GM21381 (cell line): ENCODE data around the gene UNC13D.
"Not testable (repeated sequence)": the region's sequence is repeated elsewhere in the genome, so short reads cannot be mapped to it uniquely, and the experiment has no call there.

Experiments used
- ATAC-seq: cut with Tn5 transposase; IDR thresholded peaks from one replicate; pipeline ENCODE4 v1.9.1; 2021; ENCODE audit warnings: mild to moderate bottlenecking, moderate library complexity; ENCODE audit not compliant: unreplicated experiment

UNC13D gene

GRCh38 chr17:75807861-75808260, 36.3 kb downstream of the UNC13D start:
- ATAC-seq, result no peak

GRCh38 chr17:75806822-75807500, 37.2 kb downstream of the UNC13D start:
- ATAC-seq, result no peak

GRCh38 chr17:75803883-75804282, 40.3 kb downstream of the UNC13D start:
- ATAC-seq, result no peak

DNA sequence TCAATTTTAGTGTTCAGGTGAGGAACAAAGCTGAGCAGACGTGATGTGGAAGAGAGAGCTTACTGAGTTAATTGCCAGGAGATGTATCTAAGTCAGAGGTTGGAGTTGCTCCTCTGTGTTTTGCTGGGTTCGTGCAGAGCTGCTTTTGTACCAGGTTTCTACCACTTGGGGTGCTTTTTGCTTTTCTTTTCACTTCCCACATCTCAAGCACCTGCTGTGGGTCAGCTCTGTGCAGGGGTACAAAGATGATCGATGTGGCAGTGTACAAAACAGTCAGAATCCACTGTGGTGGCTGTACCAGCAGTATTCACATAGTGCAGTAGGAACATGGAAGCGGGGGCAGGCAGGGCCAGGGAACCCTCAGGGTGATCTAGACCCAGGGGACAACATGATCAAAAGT, 44.8 kb downstream of the UNC13D start:
- no peak for ATAC-seq

DNA sequence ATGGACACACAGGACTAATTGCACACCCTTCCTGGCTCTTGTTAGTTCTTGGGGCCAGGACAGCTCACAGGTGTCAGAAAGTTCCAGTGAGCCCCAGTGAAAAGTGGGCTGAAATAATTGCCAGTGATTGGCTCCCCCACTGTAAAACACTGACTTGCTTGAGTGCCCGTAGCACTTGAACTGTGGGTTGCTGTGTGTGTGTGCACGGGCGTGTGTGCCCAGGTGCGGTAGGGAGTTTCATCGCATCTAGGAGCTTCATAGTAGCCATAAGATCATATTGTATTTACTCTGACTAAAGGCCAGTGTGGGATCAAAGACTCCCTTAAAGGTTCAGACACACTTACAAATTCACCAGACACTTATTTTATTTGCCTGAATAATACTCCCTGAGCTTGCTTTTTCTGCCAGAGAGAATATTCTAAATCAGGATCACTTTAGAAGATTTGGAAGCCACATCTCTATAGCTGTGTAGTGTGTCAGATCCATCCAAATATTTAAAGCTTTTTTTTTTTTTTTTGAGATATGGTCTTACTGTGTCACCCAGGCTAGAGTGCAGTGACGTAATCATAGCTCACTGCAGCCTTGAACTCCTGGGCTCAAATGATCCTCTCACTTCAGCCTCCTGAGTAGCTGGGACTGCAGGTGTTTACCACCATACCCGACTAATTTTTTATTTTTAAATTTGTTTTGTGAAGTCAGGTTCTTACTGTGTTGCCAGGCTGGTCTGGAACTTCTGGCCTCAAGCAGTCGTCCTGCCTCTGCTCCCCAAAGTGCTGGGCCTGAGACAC, 48.2 kb downstream of the UNC13D start:
- ATAC-seq, result no peak

GRCh38 chr17:75793460-75793859, 50.7 kb downstream of the UNC13D start:
- no peak for ATAC-seq

- no peak for ATAC-seq
These were observed 53.0 kb downstream of the UNC13D start for GRCh38 chr17:75791254-75791653.

GRCh38 chr17:75785016-75785890, 59.0 kb downstream of the UNC13D start:
- ATAC-seq, result peak; percentile 53

GRCh38 chr17:75784473-75785015, 59.7 kb downstream of the UNC13D start, which contains the start of gene UNK:
Gene UNK (plus strand): TSS chr17:75784806. CDS start chr17:75784881, 75 bp downstream.
- peak; percentile 66 for ATAC-seq

DNA sequence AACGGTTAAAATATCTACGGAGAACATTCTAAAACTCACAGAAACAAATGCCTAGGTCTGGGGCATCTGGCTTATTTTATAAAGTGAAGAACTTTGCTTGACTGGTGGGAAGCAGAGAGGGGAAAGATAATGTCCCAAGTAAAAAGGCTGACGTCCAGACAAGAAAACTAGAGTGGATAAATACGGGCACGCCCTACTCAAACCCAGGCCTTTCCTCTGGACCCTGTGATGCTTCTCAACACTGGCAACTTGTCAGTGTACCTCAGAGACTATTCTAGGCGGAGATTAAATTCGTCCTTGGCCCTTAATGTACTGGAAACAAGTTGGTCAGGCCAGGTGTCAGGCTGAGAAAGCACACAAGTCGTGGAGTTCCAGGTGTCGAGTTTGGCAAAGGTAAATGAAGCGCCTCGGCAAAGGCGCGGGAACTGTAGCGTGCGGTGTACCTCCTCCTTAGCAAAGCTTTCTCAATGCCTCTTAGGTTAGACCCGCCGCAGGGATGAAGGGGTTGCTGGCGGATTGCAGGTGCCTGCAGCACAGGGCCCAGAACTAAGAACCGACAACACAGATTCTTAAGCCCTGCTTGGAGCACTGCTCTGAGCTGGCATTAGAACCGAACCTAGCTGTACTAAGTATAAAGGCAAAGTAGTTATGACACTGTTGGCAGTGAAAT, 60.3 kb downstream of the UNC13D start:
- peak; percentile 1 for ATAC-seq

DNA sequence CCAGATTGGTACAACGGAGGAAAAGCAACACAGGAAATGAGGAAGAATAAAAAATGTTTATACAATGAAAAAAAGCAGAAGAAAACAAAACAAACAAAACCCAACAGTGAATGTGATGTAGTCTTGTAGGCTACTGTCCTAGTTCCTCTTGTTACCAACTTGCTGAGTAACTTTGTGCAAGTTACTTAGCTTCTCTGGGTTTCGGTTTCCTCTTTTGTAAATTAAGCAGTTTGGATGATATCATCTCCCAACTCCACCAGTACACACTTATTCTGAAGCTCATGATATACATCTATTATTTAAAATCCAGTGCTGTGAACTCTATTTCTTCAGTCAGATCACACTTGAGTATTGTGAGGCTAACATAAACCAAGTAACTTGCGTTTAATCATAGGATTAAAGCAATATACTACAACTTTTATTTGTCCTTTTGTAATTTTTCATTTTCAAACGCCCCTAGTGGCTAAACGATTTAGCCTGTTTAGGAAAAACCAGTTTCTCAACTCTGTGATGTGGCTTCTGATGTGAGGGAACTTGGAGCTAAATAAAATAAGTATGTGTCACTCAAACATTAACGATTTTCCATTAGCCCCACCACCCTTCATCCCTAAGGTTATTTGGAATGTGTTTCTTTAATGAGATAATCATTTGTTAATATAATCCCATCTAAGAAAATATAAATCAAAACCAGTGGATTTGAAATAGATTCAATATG, 61.0 kb downstream of the UNC13D start:
- no peak for ATAC-seq

GRCh38 chr17:75779987-75780889, 64.0 kb downstream of the UNC13D start:
- no peak for ATAC-seq

DNA sequence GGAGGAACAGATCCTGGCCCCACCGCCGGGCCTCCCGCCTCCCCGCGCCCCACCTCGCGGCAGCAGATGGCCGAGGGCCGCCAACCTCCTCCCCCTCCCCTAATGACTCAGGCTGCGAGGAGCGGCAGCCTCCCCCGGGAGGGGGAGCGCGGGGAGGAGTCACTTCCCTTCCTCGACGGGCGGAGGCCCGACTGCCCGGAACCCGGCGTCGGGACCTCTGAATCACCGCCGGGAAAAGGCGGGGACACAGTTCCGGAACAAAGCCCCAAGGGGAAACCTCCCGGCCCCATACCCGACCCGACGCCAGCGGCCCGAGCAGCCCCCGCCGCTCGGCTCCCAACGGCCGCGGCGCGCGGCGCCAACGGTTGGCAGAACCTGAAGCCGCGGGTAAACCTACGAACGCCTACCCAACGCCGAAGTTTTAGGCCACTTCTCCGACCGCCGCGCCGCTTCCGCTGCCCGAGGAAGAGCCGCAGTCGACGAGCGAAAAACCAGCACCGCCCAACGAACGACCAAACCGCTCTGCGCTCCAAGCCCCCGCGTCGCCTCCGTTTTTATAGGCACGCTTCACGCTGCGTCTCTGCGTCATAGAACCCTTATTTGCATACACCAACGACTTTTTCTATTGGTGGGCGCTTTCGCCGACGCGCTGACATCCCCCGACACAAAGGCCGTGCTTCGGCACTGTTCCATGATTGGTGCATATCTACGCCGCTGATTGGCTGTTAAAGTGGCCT, 64.8 kb downstream of the UNC13D start:
- ATAC-seq, result peak; percentile 60

DNA sequence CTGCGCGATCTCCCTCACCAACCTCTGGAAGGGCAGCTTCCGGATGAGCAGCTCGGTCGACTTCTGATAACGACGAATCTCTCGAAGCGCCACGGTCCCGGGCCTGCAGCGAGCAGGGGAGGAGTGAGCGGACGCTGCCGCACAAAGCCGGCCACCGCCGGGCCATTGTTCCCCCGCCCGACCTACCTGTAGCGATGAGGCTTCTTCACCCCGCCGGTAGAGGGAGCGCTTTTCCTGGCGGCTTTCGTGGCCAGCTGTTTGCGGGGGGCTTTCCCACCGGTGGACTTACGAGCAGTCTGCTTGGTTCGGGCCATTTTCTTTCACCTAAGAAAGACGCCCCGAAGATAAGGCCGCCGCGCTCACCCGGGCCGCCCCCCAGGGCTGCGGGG, 65.3 kb downstream of the UNC13D start:
- peak; percentile 23 for ATAC-seq

DNA sequence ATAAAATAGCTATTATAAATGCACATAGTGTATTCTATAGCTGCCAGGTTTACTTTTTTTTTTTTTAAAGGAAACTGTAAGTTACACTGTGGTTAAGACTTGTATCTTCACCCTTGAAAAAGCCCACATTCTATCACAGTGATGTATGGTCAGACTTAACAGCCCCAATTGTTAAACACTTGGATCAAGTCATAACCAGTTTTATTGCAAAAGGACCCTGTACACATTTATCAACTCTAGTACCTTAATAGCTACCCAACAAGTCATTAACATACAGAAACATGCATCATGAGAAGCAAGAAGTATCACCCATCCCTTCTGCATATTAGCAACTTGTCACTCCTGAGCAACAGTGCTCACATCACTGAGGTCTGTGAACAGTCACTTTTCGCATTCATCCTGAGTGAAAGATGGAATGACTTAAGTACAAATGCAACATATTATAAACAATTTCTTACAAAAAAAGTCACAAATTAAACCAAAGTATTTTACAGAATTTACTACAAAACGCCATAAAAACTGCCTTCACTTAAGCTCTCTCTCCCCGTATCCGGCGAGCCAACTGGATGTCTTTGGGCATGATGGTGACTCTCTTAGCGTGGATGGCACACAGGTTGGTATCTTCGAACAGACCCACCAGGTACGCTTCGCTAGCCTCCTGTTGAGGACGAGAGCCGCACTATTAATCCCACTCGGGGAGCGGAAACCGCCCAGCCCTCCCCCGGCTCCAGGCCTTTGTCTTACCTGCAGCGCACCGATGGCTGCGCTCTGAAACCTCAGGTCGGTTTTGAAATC, 65.9 kb downstream of the UNC13D start:
- not testable (repeated sequence) for ATAC-seq

DNA sequence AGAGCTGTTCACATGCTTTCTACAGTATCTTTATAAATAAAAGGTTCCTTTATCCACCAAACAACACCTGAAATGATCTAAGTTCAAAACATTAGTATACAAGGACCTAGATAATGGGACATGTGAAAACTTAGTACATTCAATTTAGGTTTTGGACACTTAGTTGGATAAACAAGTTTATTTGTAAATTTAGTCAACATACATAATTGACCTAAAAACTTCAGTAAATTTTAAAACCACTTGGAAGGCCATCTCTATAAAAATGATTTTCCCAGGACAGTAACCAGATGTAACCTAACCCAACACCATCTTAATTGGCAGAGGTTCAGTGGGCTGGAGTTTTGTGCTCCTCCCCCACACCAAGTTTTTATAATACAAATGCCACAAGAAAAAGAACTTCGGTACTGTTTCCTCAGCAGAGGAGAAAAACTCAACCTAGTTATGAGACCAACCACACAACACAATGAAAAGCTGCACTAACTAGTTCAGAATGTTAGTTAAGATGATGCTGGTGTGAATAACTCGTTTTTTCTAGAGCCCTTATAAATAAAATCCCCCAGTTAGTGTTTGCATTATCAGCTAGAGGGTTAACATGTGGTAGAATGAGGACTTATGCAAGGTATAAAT, 66.8 kb downstream of the UNC13D start:
- ATAC-seq, result no peak
